Ascending aorta (tissue), 2 donors: ENCODE measurements around the gene ACACA. TPM values are rescaled to one million over a fixed set of nuclear protein-coding genes. Genes with fewer than 3 reads are reported as not detected.
A peak's percentile ranks its signal among the peaks of the same experiment; 100 is the strongest.

Experiments used
- DNase-seq, 2 donors: peaks; one replicate each; pipeline ENCODE4 v3.0.0-alpha.2; 2019; ENCODE audit warnings: low spot score in 2 of 2
- H3K27ac ChIP-seq, 2 donors: fragments of 200-600 bp; sonication (generic); one replicate each; pipeline ENCODE4 v1.5.1; 2016 to 2017; ENCODE audit warnings: mild to moderate bottlenecking in 1 of 2
- H3K27me3 ChIP-seq: fragments of 200-600 bp; sonication (generic); one replicate; pipeline ENCODE4 v1.5.1; 2017
- H3K36me3 ChIP-seq, 2 donors: fragments of 200-600 bp; sonication (generic); one replicate each; pipeline ENCODE4 v1.5.1; 2016
- H3K4me1 ChIP-seq, 2 donors: fragments of 200-600 bp; sonication (generic); one replicate each; pipeline ENCODE4 v1.5.1; 2016 to 2017; ENCODE audit warnings: mild to moderate bottlenecking in 1 of 2
- H3K4me3 ChIP-seq, 2 donors: fragments of 200-600 bp; sonication (generic); one replicate each; pipeline ENCODE4 v1.5.1; 2016 to 2017; ENCODE audit warnings: mild to moderate bottlenecking in 1 of 2
- H3K9me3 ChIP-seq, 2 donors: fragments of 200-600 bp; sonication (generic); one replicate each; pipeline ENCODE4 v1.5.1; 2016
- CTCF ChIP-seq, 3 experiments: fragments of 200-600 bp in 2 of 3; fragments of 450-650 bp in 1 of 3; sonication (generic) in 2 of 3; IDR thresholded peaks; one replicate each; pipeline ENCODE4 v1.5.1; 2016 to 2019; ENCODE audit warnings: antibody characterized with exemption in 3 of 3, mild to moderate bottlenecking in 1 of 3, moderate library complexity in 1 of 3
- intact Hi-C: fragments of 100-400 bp; cut with DNase I; formaldehyde crosslinking; loops from one replicate; pipeline ENCODE4 v1.15.1; 2023
- total RNA-seq: library from RNA; depleted of rRNA; stranded (reverse); fragments of >200 nt; gene quantifications from one replicate; pipeline ENCODE4 v1.1.0, GENCODE V29; 2016

The ACACA gene
- total RNA-seq, 1 donor from 2014 or later = 69.0 TPM

GRCh38 chr17:37255432-37255831 is 151.2 kb downstream of the ACACA start:
- no peak for DNase-seq
- intact Hi-C loops = no loop called here
- H3K9me3 ChIP-seq = no peaks in the 10 kb centered on the region
- H3K27me3 ChIP-seq = no peaks in the 10 kb centered on the region
- peaks cover 6 to 21% of the 10 kb centered on the region in 2 donors for H3K36me3 ChIP-seq
- H3K4me3 ChIP-seq = no peak overlapping the region
- H3K4me1 ChIP-seq = no peaks in the 10 kb centered on the region
- no peak overlapping the region for H3K27ac ChIP-seq
- no peak for TF ChIP-seq CTCF (IDR thresholded peaks at IDR 0.05)

DNA sequence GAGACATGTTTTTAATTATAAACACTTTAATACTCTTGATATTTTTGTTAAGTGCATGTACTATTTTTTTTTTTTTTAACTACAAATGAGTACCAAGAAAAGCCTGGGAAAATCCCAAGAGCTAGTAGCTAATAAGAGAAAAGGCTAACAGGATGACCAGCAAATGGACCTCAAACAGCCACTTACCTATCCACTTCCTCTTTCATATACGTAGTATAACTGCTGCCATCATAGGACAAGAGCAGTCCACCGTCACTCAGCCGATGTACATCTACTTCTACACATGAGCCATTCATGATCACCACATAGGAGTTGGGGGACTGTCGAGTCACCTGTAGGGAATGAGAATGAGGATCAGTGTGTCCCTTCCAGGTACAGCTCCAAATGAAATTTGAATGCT is 158.8 kb downstream of the ACACA start:
- no peak for DNase-seq
- intact Hi-C loops = no loop called here

DNA sequence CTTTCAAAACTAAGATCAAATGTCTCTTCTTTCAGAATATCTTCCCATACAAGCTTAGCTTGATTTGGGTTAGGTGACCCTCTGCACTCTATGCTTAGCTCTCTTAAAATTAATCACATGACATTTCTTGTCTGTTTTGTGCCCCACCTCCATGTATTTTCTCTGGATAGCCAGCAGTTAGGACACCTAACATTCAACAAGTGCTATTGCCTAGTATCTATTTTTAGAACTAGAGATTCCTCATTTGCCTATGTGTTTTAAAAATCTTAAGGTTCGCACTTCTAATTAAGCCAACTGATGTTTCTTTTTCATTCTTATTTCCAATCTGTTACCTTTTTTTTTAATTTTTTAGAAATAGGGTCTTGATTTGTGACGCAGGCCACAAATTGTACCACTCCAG is 160.6 kb downstream of the ACACA start:
- no peak overlapping the region for H3K4me3 ChIP-seq
- intact Hi-C loops = no loop called here
- H3K4me1 ChIP-seq = no peaks in the 10 kb centered on the region
- H3K27ac ChIP-seq = no peak overlapping the region
- TF ChIP-seq CTCF (IDR thresholded peaks at IDR 0.05) = no peak
- no peaks in the 10 kb centered on the region for H3K27me3 ChIP-seq
- no peak for DNase-seq
- H3K36me3 ChIP-seq = peaks cover 33 to 71% of the 10 kb centered on the region in 2 donors
- H3K9me3 ChIP-seq = no peaks in the 10 kb centered on the region

More for the DNA sequence above, 158.8 kb downstream of the ACACA start:
- no peak for TF ChIP-seq CTCF (IDR thresholded peaks at IDR 0.05)
- no peaks in the 10 kb centered on the region for H3K9me3 ChIP-seq
- no peaks in the 10 kb centered on the region for H3K4me1 ChIP-seq
- H3K27ac ChIP-seq = no peak overlapping the region
- peaks cover 32 to 69% of the 10 kb centered on the region in 2 donors for H3K36me3 ChIP-seq
- H3K27me3 ChIP-seq = no peaks in the 10 kb centered on the region
- H3K4me3 ChIP-seq = no peak overlapping the region

DNA sequence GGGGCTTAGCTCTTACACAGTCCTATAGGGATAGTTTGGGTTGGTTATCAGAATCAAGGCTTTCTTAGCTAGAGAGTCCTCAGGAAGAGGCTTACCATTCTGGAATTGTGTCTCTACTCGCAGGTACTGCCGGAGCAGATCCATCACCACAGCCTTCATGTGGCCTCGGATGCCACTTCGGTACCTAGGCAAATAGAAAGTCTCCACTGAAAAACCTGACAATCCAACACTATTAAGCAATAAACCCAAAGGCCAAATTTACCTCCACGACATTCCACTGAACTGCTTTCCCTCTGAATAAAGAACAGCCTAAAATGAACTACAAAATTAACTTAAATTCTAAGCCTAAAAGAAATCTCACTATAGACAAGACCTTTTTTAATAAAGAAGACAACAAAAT is 166.3 kb downstream of the ACACA start:
- H3K27ac ChIP-seq = no peak overlapping the region
- no peak overlapping the region for H3K4me3 ChIP-seq
- TF ChIP-seq CTCF (IDR thresholded peaks at IDR 0.05) = no peak
- H3K36me3 ChIP-seq = peaks cover 21 to 44% of the 10 kb centered on the region in 2 donors
- no peak for DNase-seq
- intact Hi-C loops = loop anchor here (5.0 kb wide), 1 partner anchor 613 kb away; no protein-coding TSS in a partner anchor
- H3K27me3 ChIP-seq = no peaks in the 10 kb centered on the region
- no peaks in the 10 kb centered on the region for H3K9me3 ChIP-seq
- no peaks in the 10 kb centered on the region for H3K4me1 ChIP-seq

DNA sequence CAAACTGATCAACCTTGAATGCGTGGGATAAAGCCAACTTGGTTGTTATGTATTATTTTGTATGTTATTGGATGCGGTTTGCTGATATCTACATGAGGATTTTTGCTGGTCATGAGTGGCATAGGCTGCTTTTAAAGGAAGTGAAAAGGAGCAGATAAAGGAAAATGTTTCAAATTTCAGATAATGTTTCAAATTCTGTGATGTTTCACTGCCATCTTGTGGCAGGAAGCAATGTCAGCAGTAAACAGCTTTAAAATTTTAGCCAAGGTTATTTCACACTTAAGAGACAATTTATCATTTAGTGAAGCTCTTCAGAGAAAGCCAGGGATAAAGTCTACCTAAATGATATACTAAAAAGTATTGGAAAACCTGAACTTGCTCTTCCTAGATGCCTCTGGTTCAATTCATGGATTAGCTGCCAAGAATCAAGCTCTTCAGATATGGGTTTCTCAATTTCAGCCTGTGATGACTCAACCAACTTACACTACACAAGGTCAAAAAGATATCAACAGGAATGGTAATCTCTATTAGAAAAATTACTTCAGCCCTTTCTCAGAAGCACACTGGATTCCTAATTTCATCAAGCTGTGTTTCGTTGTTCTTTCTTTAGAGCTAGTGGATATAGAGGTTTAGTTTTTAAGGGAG is 166.8 kb downstream of the ACACA start:
- H3K9me3 ChIP-seq = no peaks in the 10 kb centered on the region
- peak in 2 of 3 experiments; percentile 9 to 46 for TF ChIP-seq CTCF (IDR thresholded peaks at IDR 0.05)
- no peaks in the 10 kb centered on the region for H3K4me1 ChIP-seq
- intact Hi-C loops = loop anchor here (5.0 kb wide), 1 partner anchor 613 kb away; no protein-coding TSS in a partner anchor
- no peak for DNase-seq
- no peak overlapping the region for H3K27ac ChIP-seq
- H3K27me3 ChIP-seq = no peaks in the 10 kb centered on the region
- no peak overlapping the region for H3K4me3 ChIP-seq
- peaks cover 22 to 43% of the 10 kb centered on the region in 2 donors for H3K36me3 ChIP-seq
